Measurements from ENCODE around the gene CIAPIN1. TPM values are rescaled to one million over a fixed set of nuclear protein-coding genes. Genes with fewer than 3 reads are reported as not detected.

CIAPIN1 gene
- total and polyA plus RNA-seq, 2 donors: 24.6 to 38.6 TPM

GRCh38 chr16:57396786-57397185 lies 50.4 kb downstream of the CIAPIN1 start:
- WGBS: 78% methylated on average over 4 of the region's 4 CpGs
- no peaks in the 10 kb centered on the region for H3K36me3 ChIP-seq (ENCODE audit: insufficient read depth)
- DNase-seq (ENCODE audit: extremely low spot score): no peak
- no peaks in the 10 kb centered on the region for H3K4me1 ChIP-seq (ENCODE audit: insufficient read depth)
- no peak overlapping the region for H3K27ac ChIP-seq (ENCODE audit: low read depth)
- H3K4me3 ChIP-seq (ENCODE audit: low read depth, low read length): no peak overlapping the region

- Histone ChIP-seq H3K4me1 (ENCODE audit: insufficient read depth) (no peaks in the 10 kb centered on the region), H3K4me3 (ENCODE audit: low read depth, low read length) (no peak overlapping the region), H3K27ac (ENCODE audit: low read depth) (no peak overlapping the region), H3K36me3 (ENCODE audit: insufficient read depth) (no peaks in the 10 kb centered on the region)
- WGBS: 90% methylated on average over 5 of the region's 5 CpGs
- no peak for DNase-seq (ENCODE audit: extremely low spot score)
These were observed 52.2 kb downstream of the CIAPIN1 start for GRCh38 chr16:57395026-57395425.

- Histone ChIP-seq H3K27ac (ENCODE audit: low read depth) (no peak overlapping the region), H3K4me1 (ENCODE audit: insufficient read depth) (no peaks in the 10 kb centered on the region), H3K4me3 (ENCODE audit: low read depth, low read length) (no peak overlapping the region), H3K36me3 (ENCODE audit: insufficient read depth) (no peaks in the 10 kb centered on the region)
- 55% methylated on average over 7 of the region's 7 CpGs for WGBS
- no peak for DNase-seq (ENCODE audit: extremely low spot score)
These were observed 52.7 kb downstream of the CIAPIN1 start for GRCh38 chr16:57394444-57394843.

GRCh38 chr16:57392694-57393093 lies 54.5 kb downstream of the CIAPIN1 start:
- no peaks in the 10 kb centered on the region for H3K36me3 ChIP-seq (ENCODE audit: insufficient read depth)
- 34% methylated on average over 1 of the region's 1 CpG for WGBS
- H3K4me3 ChIP-seq (ENCODE audit: low read depth, low read length): no peak overlapping the region
- DNase-seq (ENCODE audit: extremely low spot score): no peak
- H3K4me1 ChIP-seq (ENCODE audit: insufficient read depth): no peaks in the 10 kb centered on the region
- no peak overlapping the region for H3K27ac ChIP-seq (ENCODE audit: low read depth)

GRCh38 chr16:57391708-57392107 lies 55.5 kb downstream of the CIAPIN1 start:
- Histone ChIP-seq H3K36me3 (ENCODE audit: insufficient read depth) (no peaks in the 10 kb centered on the region), H3K4me1 (ENCODE audit: insufficient read depth) (no peaks in the 10 kb centered on the region), H3K4me3 (ENCODE audit: low read depth, low read length) (no peak overlapping the region), H3K27ac (ENCODE audit: low read depth) (no peak overlapping the region)
- 89% methylated on average over 5 of the region's 5 CpGs for WGBS
- DNase-seq (ENCODE audit: extremely low spot score): no peak

- Histone ChIP-seq H3K27ac (ENCODE audit: low read depth) (no peak overlapping the region), H3K4me1 (ENCODE audit: insufficient read depth) (no peaks in the 10 kb centered on the region), H3K36me3 (ENCODE audit: insufficient read depth) (no peaks in the 10 kb centered on the region), H3K4me3 (ENCODE audit: low read depth, low read length) (no peak overlapping the region)
- 81% methylated on average over 4 of the region's 4 CpGs for WGBS
- no peak for DNase-seq (ENCODE audit: extremely low spot score)
These were observed 55.9 kb downstream of the CIAPIN1 start for GRCh38 chr16:57391300-57391699.

DNA sequence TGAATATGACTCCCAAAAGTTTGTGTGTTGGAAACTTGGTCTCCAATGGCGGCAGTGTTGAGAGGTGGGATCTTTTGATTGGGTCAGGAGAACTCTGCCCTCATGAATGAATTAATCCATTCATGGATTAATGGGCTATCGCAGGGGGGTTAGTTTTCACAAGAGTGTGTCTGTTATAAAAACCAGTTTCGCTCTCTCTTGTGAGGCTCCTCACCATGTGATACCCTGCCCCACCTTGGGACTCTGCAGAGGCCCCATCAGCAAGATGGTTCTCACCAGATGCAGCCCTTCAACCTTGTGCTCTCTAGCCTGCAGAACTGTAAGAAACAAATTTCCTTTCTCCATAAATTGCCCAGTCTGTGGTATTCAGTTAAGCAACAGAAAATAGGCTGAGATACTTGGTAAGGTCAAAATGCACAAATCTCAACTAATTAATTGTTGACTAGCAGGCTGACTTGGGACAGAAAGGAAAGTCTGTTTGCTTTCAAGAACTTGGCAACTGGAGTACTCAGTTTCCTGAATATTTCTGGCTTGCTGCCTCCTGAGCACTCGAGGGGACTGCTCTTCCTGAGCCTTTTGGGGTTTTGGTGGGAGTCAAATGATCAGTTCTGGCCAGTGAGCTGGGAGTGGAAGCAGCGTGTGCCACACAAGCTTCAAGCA lies 56.4 kb downstream of the CIAPIN1 start:
- Histone ChIP-seq H3K36me3 (ENCODE audit: insufficient read depth) (no peaks in the 10 kb centered on the region), H3K4me1 (ENCODE audit: insufficient read depth) (no peaks in the 10 kb centered on the region), H3K27ac (ENCODE audit: low read depth) (no peak overlapping the region), H3K4me3 (ENCODE audit: low read depth, low read length) (no peak overlapping the region)
- no peak for DNase-seq (ENCODE audit: extremely low spot score)
- WGBS: 63% methylated on average over 5 of the region's 5 CpGs

- no peak for DNase-seq (ENCODE audit: extremely low spot score)
- no peaks in the 10 kb centered on the region for H3K36me3 ChIP-seq (ENCODE audit: insufficient read depth)
- WGBS: 94% methylated on average over 3 of the region's 3 CpGs
- no peak overlapping the region for H3K27ac ChIP-seq (ENCODE audit: low read depth)
- H3K4me1 ChIP-seq (ENCODE audit: insufficient read depth): peaks cover 2% of the 10 kb centered on the region
- no peak overlapping the region for H3K4me3 ChIP-seq (ENCODE audit: low read depth, low read length)
These were observed 58.1 kb downstream of the CIAPIN1 start for GRCh38 chr16:57389087-57389468.

- Histone ChIP-seq H3K36me3 (ENCODE audit: insufficient read depth) (no peaks in the 10 kb centered on the region), H3K27ac (ENCODE audit: low read depth) (no peak overlapping the region), H3K4me3 (ENCODE audit: low read depth, low read length) (no peak overlapping the region), H3K4me1 (ENCODE audit: insufficient read depth) (peaks cover 2% of the 10 kb centered on the region)
- WGBS: 72% methylated on average over 7 of the region's 7 CpGs
- no peak for DNase-seq (ENCODE audit: extremely low spot score)
These were observed 58.7 kb downstream of the CIAPIN1 start for GRCh38 chr16:57388359-57389086.

DNA sequence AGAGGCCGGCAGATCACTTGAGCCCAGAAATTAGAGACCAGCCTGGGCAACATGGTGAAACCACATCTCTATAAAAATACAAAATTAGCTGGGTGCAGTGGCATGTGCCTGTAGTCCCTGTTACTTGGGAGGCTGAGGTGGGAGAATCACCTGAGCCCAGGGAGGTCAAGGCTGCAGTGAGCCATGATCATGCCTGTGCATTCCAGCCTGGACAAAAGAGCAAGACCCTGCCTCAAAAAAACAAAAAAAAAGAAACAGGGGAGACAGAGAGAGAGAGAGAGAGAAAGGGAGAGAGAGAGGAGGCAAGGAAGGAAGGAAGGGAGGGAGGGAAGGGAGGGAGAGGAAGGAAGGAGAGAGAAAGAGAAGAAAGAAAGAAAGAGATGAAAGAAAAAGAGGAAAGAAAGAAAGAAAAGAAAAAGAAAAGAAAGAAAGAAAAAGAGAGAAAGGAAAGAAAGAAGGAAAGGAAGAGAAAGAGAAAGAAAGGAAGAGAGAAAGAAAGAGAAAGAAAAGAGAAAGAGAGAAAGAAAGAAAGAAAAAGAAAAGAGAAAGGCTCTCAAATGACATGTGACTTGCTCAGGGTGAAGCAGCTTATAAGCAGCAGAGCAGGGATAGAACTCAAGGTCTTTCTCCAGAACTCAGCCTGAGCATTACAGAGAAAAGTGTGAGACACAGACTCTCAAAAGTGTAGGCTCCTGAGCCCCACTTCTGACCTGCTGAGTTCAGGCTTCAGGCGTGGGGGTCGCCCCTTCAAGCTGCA lies 59.4 kb downstream of the CIAPIN1 start:
- DNase-seq (ENCODE audit: extremely low spot score): no peak
- 85% methylated on average over 3 of the region's 3 CpGs for WGBS
- Histone ChIP-seq H3K27ac (ENCODE audit: low read depth) (no peak overlapping the region), H3K4me1 (ENCODE audit: insufficient read depth) (peaks cover 2% of the 10 kb centered on the region), H3K4me3 (ENCODE audit: low read depth, low read length) (no peak overlapping the region), H3K36me3 (ENCODE audit: insufficient read depth) (no peaks in the 10 kb centered on the region)

- no peak for DNase-seq (ENCODE audit: extremely low spot score)
These were observed 60.7 kb downstream of the CIAPIN1 start for GRCh38 chr16:57386381-57386951.

GRCh38 chr16:57385083-57385482 lies 62.1 kb downstream of the CIAPIN1 start:
- Histone ChIP-seq H3K4me1 (ENCODE audit: insufficient read depth) (peaks cover 2% of the 10 kb centered on the region), H3K27ac (ENCODE audit: low read depth) (no peak overlapping the region), H3K4me3 (ENCODE audit: low read depth, low read length) (no peak overlapping the region), H3K36me3 (ENCODE audit: insufficient read depth) (no peaks in the 10 kb centered on the region)
- WGBS: 84% methylated on average over 5 of the region's 5 CpGs
- DNase-seq (ENCODE audit: extremely low spot score): no peak

More at GRCh38 chr16:57386381-57386951, 60.7 kb downstream of the CIAPIN1 start:
- Histone ChIP-seq H3K4me3 (ENCODE audit: low read depth, low read length) (no peak overlapping the region), H3K4me1 (ENCODE audit: insufficient read depth) (peaks cover 2% of the 10 kb centered on the region), H3K27ac (ENCODE audit: low read depth) (no peak overlapping the region), H3K36me3 (ENCODE audit: insufficient read depth) (no peaks in the 10 kb centered on the region)
- WGBS: 68% methylated on average over 5 of the region's 5 CpGs

DNA sequence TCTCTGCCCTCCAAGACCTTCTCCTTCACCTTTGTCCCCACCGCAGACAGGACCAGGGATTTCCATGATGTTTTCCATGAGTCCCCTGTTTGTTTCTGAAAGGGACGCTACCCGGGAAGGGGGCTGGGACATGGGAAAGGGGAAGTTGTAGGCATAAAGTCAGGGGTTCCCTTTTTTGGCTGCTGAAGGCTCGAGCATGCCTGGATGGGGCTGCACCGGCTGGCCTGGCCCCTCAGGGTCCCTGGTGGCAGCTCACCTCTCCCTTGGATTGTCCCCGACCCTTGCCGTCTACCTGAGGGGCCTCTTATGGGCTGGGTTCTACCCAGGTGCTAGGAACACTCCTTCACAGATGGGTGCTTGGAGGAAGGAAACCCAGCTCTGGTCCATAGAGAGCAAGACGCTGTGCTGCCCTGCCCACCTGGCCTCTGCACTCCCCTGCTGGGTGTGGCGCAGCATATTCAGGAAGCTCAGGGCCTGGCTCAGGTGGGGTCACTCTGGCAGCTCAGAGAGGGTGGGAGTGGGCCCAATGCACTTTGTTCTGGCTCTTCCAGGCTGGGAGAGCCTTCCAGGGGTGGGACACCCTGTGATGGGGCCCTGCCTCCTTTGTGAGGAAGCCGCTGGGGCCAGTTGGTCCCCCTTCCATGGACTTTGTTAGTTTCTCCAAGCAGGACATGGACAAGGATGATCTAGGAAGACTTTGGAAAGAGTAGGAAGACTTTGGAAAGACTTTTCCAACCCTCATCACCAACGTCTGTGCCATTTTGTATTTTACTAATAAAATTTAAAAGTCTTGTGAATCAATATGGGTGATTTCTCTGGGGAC lies 62.7 kb downstream of the CIAPIN1 start:
- H3K27ac ChIP-seq (ENCODE audit: low read depth): no peak overlapping the region
- 64% methylated on average over 11 of the region's 11 CpGs for WGBS
- no peaks in the 10 kb centered on the region for H3K36me3 ChIP-seq (ENCODE audit: insufficient read depth)
- no peak overlapping the region for H3K4me3 ChIP-seq (ENCODE audit: low read depth, low read length)
- peaks cover 2% of the 10 kb centered on the region for H3K4me1 ChIP-seq (ENCODE audit: insufficient read depth)
- DNase-seq (ENCODE audit: extremely low spot score): no peak

All from urinary bladder (tissue), 4 donors.